Liver (tissue), 9 donors: ENCODE data around the gene CDCP1. TPM values are rescaled to one million over a fixed set of nuclear protein-coding genes. Genes with fewer than 3 reads are reported as not detected.

ENCODE experiments used
- DNase-seq: peaks from one replicate; pipeline ENCODE4 v3.0.0-alpha.2; 2017; ENCODE audit warnings: low spot score
- H3K27ac ChIP-seq, 2 donors: one replicate each; pipeline ENCODE4 v1.7.0; 2013; ENCODE audit warnings: inconsistent platforms in 2 of 2, low read length in 2 of 2, control low read depth in 1 of 2, low read depth in 1 of 2, mild to moderate bottlenecking in 1 of 2
- H3K27me3 ChIP-seq, 4 donors: one replicate each; pipeline versions ENCODE4 v1.6.1 to v1.7.0; 2013; ENCODE audit warnings: low read length in 3 of 4, inconsistent platforms in 1 of 4, mild to moderate bottlenecking in 1 of 4, moderate library complexity in 1 of 4; ENCODE audit not compliant: control insufficient read depth in 4 of 4, insufficient read depth in 4 of 4
- H3K36me3 ChIP-seq, 4 donors: one replicate each; pipeline versions ENCODE4 v1.6.1 to v1.7.0; 2013; ENCODE audit warnings: low read length in 3 of 4, mild to moderate bottlenecking in 3 of 4, low read depth in 1 of 4, moderate library complexity in 1 of 4; ENCODE audit not compliant: control insufficient read depth in 4 of 4, insufficient read depth in 3 of 4
- H3K4me1 ChIP-seq, 4 donors: one replicate each; pipeline versions ENCODE4 v1.6.1 to v1.7.0; 2013; ENCODE audit warnings: low read length in 3 of 4, mild to moderate bottlenecking in 3 of 4, moderate library complexity in 1 of 4; ENCODE audit not compliant: control insufficient read depth in 4 of 4, insufficient read depth in 4 of 4
- H3K4me3 ChIP-seq, 3 donors: one replicate each; pipeline versions ENCODE4 v1.6.1 to v1.7.0; 2013; ENCODE audit warnings: low read length in 3 of 3, control low read depth in 1 of 3, low read depth in 1 of 3, mild to moderate bottlenecking in 1 of 3
- H3K9ac ChIP-seq, 2 donors: one replicate each; pipeline ENCODE4 v1.7.0; 2013; ENCODE audit warnings: low read length in 2 of 2, mild to moderate bottlenecking in 2 of 2, moderate library complexity in 2 of 2, control low read depth in 1 of 2, low read depth in 1 of 2
- H3K9me3 ChIP-seq, 4 donors: one replicate each; pipeline versions ENCODE4 v1.6.1 to v1.7.0; 2013; ENCODE audit warnings: low read length in 3 of 4; ENCODE audit not compliant: control insufficient read depth in 4 of 4
- EGR1 ChIP-seq, 2 donors: IDR thresholded peaks; 2 replicates each; pipeline ENCODE4 v1.6.1; 2016 to 2018; ENCODE audit warnings: antibody characterized with exemption in 2 of 2, low read depth in 2 of 2
- FOXA1 ChIP-seq: IDR thresholded peaks from 2 replicates; pipeline ENCODE4 v1.6.1; 2016; ENCODE audit warnings: antibody characterized with exemption
- FOXA2 ChIP-seq: IDR thresholded peaks from 2 replicates; pipeline ENCODE4 v1.6.1; 2016; ENCODE audit warnings: antibody characterized with exemption
- GABPA ChIP-seq, 2 donors: IDR thresholded peaks in 1 of 2; conservative IDR thresholded peaks in 1 of 2; 2 replicates each; pipeline ENCODE4 v1.6.1; 2016; ENCODE audit warnings: antibody characterized with exemption in 2 of 2, mild to moderate bottlenecking in 1 of 2, moderate library complexity in 1 of 2
- HNF4A ChIP-seq, 2 donors: conservative IDR thresholded peaks; 2 replicates each; pipeline ENCODE4 v1.6.1; 2016; ENCODE audit warnings: antibody characterized with exemption in 2 of 2, mild to moderate bottlenecking in 2 of 2
- HNF4G ChIP-seq: IDR thresholded peaks from 2 replicates; pipeline ENCODE4 v1.6.1; 2016; ENCODE audit warnings: antibody characterized with exemption
- JUND ChIP-seq, 2 donors: IDR thresholded peaks; 2 replicates each; pipeline ENCODE4 v1.6.1; 2016; ENCODE audit warnings: antibody characterized with exemption in 2 of 2
- NR2F2 ChIP-seq: IDR thresholded peaks from 2 replicates; pipeline ENCODE4 v1.6.1; 2016; ENCODE audit warnings: antibody characterized with exemption
- RAD21 ChIP-seq, 2 donors: IDR thresholded peaks; 2 replicates each; pipeline ENCODE4 v1.6.1; 2016; ENCODE audit warnings: antibody characterized with exemption in 2 of 2, mild to moderate bottlenecking in 2 of 2
- RXRA ChIP-seq, 2 donors: IDR thresholded peaks; 2 replicates each; pipeline ENCODE4 v1.6.1; 2017 to 2018; ENCODE audit warnings: antibody characterized with exemption in 2 of 2, mild to moderate bottlenecking in 1 of 2
- SP1 ChIP-seq: IDR thresholded peaks from 2 replicates; pipeline ENCODE4 v1.6.1; 2018; ENCODE audit warnings: antibody characterized with exemption, mild to moderate bottlenecking
- TAF1 ChIP-seq: conservative IDR thresholded peaks from 2 replicates; pipeline ENCODE4 v1.6.1; 2016; ENCODE audit warnings: antibody characterized with exemption, mild to moderate bottlenecking
- YY1 ChIP-seq: IDR thresholded peaks from 2 replicates; pipeline ENCODE4 v1.6.1; 2016; ENCODE audit warnings: antibody characterized with exemption, mild to moderate bottlenecking
- WGBS: extraction: QIAGEN DNeasy Blood & Tissue Kit; methylation state at CpG from one replicate; pipeline ENCODE4 v1.1.7; 2013; 5-methylcytosine and 5-hydroxymethylcytosine counted together
- polyA plus RNA-seq, 2 donors: library from polyadenylated mRNA; stranded (reverse) in 1 of 2; unstranded in 1 of 2; fragments of 200-250 nt in 1 of 2; fragments of >200 nt in 1 of 2; fragmentation: Nextera tagmentation in 1 of 2; extraction: Ambion mirVana in 1 of 2; gene quantifications; one replicate each; pipeline versions ENCODE4 v1.2.1 to v1.2.3, GENCODE V29; 2013 to 2015
- total RNA-seq, 2 donors: library from RNA; depleted of rRNA; stranded (reverse); fragments of >200 nt; gene quantifications; one replicate each; pipeline ENCODE4 v1.2.3, GENCODE V29; 2014
- TF ChIP-seq, protein P1 (sequence below): IDR thresholded peaks from 2 replicates; pipeline ENCODE4 v1.6.1; 2016; ENCODE audit warnings: antibody characterized with exemption
- TF ChIP-seq, protein P2 (sequence below): IDR thresholded peaks from 2 replicates; pipeline ENCODE4 v1.6.1; 2016; ENCODE audit warnings: antibody characterized with exemption, mild to moderate bottlenecking
- TF ChIP-seq, protein P3 (sequence below): IDR thresholded peaks from 2 replicates; pipeline ENCODE4 v1.6.1; 2016; ENCODE audit warnings: antibody characterized with exemption
- TF ChIP-seq, protein P4 (sequence below): fragments of 150-350 bp; IDR thresholded peaks from 2 replicates; pipeline ENCODE4 v1.5.1; 2017; ENCODE audit warnings: improper control_type of control experiment, low read depth, low read length; ENCODE audit not compliant: missing input control
- TF ChIP-seq, protein P5 (sequence below): IDR thresholded peaks from 2 replicates; pipeline ENCODE4 v1.6.1; 2016; ENCODE audit warnings: antibody characterized with exemption
- donor health status: healthy.
- donor health status: healthy.
- donor health status: healthy.
- donor health status: healthy.
- donor health status: healthy.

Gene CDCP1
- total and polyA plus RNA-seq, 4 donors, result 0.22 to 0.67 (median 0.45) TPM

DNA sequence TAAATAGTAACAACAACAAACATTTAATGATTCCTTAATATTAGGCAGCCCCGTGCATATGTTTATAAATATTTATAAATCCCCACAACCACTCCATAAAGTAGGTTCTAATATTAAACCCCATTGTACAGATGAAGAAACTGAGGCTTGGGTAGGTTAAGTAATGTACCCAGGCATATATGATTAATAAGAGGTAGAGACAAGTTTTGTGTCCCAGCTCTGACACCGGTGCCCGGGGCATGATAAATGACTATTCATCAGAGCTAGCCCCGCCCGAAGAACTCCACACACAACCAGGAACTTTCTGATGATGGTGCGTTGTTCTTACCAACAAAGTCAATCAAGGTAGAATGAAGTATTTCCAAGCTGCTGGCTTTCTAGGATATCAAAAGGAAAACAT is 19.4 kb downstream of the CDCP1 start:
- WGBS, result 91% methylated on average over 6 of the region's 6 CpGs
- DNase-seq, result no peak
- H3K36me3 ChIP-seq, result no peaks in the 10 kb centered on the region

DNA sequence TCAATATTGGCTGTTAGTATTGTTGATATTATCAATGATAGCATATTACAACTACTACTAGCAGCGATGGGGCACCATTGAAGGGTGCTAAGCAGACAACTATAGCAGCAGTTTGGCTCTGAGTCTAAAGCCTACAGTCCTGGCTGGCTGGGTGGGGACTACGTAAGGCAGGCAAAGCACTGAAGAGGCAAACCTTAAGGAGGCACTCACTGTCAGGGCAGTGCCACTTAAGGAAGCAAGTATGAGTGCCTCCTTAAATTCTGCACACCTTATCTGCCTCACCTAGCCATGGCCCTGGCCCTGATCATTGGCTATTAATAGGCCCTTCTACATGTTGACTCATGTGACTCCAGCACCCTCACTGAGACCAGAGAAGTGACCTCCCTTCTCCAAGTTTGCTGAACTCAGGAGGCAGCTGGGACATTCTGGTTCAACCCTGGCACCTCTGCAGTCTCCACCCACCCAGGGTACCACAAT is 20.6 kb downstream of the CDCP1 start:
- no peak overlapping the region for H3K27ac ChIP-seq
- no peaks in the 10 kb centered on the region for H3K36me3 ChIP-seq
- no peaks in the 10 kb centered on the region for H3K4me1 ChIP-seq
- H3K9me3 ChIP-seq, result no peaks in the 10 kb centered on the region
- no peak overlapping the region for H3K4me3 ChIP-seq
- no peak overlapping the region for H3K9ac ChIP-seq
- no peak for DNase-seq
- WGBS, result 89% methylated on average over 2 of the region's 2 CpGs
- H3K27me3 ChIP-seq, result peaks cover 0 to 4% (median 0%) of the 10 kb centered on the region in 4 donors
- no peak for TF ChIP-seq HNF4G
- TF ChIP-seq, protein P1, sequence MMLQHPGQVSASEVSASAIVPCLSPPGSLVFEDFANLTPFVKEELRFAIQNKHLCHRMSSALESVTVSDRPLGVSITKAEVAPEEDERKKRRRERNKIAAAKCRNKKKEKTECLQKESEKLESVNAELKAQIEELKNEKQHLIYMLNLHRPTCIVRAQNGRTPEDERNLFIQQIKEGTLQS, result no peak
- no peak for TF ChIP-seq JUND (IDR thresholded peaks at IDR 0.05)
- TF ChIP-seq, protein P2, sequence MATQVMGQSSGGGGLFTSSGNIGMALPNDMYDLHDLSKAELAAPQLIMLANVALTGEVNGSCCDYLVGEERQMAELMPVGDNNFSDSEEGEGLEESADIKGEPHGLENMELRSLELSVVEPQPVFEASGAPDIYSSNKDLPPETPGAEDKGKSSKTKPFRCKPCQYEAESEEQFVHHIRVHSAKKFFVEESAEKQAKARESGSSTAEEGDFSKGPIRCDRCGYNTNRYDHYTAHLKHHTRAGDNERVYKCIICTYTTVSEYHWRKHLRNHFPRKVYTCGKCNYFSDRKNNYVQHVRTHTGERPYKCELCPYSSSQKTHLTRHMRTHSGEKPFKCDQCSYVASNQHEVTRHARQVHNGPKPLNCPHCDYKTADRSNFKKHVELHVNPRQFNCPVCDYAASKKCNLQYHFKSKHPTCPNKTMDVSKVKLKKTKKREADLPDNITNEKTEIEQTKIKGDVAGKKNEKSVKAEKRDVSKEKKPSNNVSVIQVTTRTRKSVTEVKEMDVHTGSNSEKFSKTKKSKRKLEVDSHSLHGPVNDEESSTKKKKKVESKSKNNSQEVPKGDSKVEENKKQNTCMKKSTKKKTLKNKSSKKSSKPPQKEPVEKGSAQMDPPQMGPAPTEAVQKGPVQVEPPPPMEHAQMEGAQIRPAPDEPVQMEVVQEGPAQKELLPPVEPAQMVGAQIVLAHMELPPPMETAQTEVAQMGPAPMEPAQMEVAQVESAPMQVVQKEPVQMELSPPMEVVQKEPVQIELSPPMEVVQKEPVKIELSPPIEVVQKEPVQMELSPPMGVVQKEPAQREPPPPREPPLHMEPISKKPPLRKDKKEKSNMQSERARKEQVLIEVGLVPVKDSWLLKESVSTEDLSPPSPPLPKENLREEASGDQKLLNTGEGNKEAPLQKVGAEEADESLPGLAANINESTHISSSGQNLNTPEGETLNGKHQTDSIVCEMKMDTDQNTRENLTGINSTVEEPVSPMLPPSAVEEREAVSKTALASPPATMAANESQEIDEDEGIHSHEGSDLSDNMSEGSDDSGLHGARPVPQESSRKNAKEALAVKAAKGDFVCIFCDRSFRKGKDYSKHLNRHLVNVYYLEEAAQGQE, result no peak
- no peak for TF ChIP-seq FOXA1
- TF ChIP-seq, protein P3, sequence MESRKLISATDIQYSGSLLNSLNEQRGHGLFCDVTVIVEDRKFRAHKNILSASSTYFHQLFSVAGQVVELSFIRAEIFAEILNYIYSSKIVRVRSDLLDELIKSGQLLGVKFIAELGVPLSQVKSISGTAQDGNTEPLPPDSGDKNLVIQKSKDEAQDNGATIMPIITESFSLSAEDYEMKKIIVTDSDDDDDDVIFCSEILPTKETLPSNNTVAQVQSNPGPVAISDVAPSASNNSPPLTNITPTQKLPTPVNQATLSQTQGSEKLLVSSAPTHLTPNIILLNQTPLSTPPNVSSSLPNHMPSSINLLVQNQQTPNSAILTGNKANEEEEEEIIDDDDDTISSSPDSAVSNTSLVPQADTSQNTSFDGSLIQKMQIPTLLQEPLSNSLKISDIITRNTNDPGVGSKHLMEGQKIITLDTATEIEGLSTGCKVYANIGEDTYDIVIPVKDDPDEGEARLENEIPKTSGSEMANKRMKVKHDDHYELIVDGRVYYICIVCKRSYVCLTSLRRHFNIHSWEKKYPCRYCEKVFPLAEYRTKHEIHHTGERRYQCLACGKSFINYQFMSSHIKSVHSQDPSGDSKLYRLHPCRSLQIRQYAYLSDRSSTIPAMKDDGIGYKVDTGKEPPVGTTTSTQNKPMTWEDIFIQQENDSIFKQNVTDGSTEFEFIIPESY, result no peak
- TF ChIP-seq EGR1 (IDR thresholded peaks at IDR 0.05; ENCODE audit: low read depth in 2 of 2), result no peak
- TF ChIP-seq SP1, result no peak
- TF ChIP-seq, protein P4, sequence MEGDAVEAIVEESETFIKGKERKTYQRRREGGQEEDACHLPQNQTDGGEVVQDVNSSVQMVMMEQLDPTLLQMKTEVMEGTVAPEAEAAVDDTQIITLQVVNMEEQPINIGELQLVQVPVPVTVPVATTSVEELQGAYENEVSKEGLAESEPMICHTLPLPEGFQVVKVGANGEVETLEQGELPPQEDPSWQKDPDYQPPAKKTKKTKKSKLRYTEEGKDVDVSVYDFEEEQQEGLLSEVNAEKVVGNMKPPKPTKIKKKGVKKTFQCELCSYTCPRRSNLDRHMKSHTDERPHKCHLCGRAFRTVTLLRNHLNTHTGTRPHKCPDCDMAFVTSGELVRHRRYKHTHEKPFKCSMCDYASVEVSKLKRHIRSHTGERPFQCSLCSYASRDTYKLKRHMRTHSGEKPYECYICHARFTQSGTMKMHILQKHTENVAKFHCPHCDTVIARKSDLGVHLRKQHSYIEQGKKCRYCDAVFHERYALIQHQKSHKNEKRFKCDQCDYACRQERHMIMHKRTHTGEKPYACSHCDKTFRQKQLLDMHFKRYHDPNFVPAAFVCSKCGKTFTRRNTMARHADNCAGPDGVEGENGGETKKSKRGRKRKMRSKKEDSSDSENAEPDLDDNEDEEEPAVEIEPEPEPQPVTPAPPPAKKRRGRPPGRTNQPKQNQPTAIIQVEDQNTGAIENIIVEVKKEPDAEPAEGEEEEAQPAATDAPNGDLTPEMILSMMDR, result no peak
- no peak for TF ChIP-seq NR2F2
- TF ChIP-seq RXRA (IDR thresholded peaks at IDR 0.05), result no peak
- TF ChIP-seq YY1, result no peak
- TF ChIP-seq TAF1, result no peak
- no peak for TF ChIP-seq RAD21 (IDR thresholded peaks at IDR 0.05)
- TF ChIP-seq FOXA2, result no peak

More for the DNA sequence above, 19.4 kb downstream of the CDCP1 start:
- TF ChIP-seq, protein P5, sequence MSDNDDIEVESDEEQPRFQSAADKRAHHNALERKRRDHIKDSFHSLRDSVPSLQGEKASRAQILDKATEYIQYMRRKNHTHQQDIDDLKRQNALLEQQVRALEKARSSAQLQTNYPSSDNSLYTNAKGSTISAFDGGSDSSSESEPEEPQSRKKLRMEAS, result no peak
- TF ChIP-seq HNF4A (conservative IDR thresholded peaks at IDR 0.05), result no peak
- TF ChIP-seq EGR1 (IDR thresholded peaks at IDR 0.05; ENCODE audit: low read depth in 2 of 2), result no peak
- TF ChIP-seq FOXA1, result no peak
- no peak for TF ChIP-seq NR2F2
- TF ChIP-seq, protein P4, result no peak
- no peak for TF ChIP-seq GABPA (IDR thresholded peaks at IDR 0.05 in 1 of 2, conservative IDR thresholded peaks at IDR 0.05 in 1 of 2)
- TF ChIP-seq, protein P3, result no peak
- no peak for TF ChIP-seq YY1
- Histone ChIP-seq H3K27me3 (peaks cover 0 to 5% (median 0%) of the 10 kb centered on the region in 4 donors), H3K9me3 (no peaks in the 10 kb centered on the region), H3K9ac (no peak overlapping the region), H3K4me1 (no peaks in the 10 kb centered on the region), H3K4me3 (no peak overlapping the region), H3K27ac (no peak overlapping the region)
